ENCODE results near the gene LIMS2.

Gene LIMS2

DNA sequence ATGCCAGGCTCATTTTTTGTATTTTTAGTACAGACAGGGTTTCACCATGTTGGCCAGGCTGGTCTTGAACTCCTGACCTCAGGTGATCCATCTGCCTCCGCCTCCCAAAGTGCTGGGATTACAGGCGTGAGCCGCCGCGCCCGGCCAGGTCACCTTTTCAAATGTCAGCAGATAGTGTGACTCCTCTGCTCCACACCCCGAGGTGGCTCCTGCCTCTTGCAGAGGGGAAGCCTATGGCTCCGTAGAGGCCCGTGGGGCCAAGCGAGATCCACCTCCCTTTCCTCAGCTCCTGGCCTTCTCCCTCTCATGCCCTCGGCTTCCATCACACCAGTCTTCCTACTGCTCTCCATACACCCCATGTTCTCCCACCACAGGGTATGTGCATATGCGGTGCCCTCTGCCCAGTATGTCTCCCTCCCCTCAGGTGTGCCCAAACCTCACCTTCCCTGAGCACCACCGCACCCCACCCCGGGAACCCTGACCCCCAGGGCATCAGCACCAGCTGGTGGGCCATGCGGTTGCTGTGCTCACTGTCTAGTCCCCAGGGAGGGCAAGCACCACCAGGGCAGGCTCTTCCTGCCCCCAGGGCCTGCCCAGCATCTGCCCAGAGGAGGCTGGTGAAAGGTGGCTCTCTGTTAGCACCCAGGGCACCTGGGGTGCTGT, 18.6 kb downstream of the LIMS2 start:
- TF ChIP-seq ZFX (IDR thresholded peaks at IDR 0.05), result no peak
- TF ChIP-seq, protein P1, sequence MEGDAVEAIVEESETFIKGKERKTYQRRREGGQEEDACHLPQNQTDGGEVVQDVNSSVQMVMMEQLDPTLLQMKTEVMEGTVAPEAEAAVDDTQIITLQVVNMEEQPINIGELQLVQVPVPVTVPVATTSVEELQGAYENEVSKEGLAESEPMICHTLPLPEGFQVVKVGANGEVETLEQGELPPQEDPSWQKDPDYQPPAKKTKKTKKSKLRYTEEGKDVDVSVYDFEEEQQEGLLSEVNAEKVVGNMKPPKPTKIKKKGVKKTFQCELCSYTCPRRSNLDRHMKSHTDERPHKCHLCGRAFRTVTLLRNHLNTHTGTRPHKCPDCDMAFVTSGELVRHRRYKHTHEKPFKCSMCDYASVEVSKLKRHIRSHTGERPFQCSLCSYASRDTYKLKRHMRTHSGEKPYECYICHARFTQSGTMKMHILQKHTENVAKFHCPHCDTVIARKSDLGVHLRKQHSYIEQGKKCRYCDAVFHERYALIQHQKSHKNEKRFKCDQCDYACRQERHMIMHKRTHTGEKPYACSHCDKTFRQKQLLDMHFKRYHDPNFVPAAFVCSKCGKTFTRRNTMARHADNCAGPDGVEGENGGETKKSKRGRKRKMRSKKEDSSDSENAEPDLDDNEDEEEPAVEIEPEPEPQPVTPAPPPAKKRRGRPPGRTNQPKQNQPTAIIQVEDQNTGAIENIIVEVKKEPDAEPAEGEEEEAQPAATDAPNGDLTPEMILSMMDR (conservative IDR thresholded peaks at IDR 0.05), result no peak
- H3K27ac ChIP-seq, result no peak overlapping the region

DNA sequence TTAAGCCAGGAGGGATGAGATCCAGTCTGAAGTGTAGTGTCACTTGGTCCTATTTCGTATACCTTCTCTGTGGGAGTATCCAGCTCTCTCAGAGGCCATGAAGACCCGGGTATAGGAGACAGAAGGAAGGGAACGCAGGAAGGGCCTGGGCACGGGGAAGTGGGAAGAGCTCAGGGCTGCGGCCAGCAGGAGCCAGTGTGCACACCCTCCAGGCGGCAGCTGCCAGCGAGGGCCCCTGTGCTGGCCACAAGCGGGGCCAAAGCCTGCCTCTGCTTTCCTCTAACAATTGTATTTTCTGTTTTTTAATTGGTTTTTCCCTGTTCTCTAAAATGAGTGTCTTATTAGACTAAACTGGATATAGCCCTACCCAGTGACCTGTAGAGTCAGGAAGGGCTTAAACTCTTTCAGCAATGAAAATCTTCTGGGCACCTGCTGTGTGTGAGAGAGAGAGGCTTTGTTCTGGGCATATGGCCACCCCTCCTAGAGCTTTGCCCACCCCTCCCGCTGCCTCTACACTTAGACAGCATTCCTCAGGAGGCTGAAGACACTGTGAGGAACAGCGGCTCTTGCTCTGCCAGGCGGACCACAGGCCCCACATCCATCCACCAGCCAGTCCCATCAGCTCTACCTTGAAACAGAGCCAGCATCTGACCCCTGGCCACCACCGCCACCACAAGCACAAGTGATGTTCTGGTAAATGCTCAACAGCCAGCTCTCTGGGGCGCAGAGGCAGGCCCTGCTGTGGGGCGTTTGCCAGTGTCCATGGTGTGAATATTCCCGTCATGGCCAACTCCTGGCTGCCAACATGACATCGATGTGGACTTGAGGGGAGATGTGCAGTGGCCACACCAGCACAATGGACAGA, 19.9 kb downstream of the LIMS2 start:
- no peak overlapping the region for H3K27ac ChIP-seq
- TF ChIP-seq, protein P1 (conservative IDR thresholded peaks at IDR 0.05), result no peak
- no peak for TF ChIP-seq ZFX (IDR thresholded peaks at IDR 0.05)

DNA sequence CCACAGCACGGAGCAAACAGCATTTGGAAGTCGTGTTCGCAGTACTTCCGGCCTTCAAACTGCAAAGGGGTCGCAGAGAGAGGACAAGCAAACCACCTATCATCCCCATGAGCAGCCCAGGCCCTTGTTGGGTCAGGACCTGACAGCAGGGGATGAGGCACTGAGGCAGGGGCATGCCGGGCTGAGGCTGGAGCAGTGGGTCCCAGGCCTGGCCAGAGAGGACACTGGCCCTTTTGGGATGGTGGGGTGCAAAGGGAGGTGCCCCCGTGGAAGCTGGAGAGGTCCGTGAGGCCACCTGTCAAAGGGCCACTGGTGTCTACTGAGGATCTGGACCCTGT, 20.5 kb downstream of the LIMS2 start:
- no peak overlapping the region for H3K27ac ChIP-seq
- TF ChIP-seq, protein P1 (conservative IDR thresholded peaks at IDR 0.05), result no peak
- TF ChIP-seq ZFX (IDR thresholded peaks at IDR 0.05), result no peak

DNA sequence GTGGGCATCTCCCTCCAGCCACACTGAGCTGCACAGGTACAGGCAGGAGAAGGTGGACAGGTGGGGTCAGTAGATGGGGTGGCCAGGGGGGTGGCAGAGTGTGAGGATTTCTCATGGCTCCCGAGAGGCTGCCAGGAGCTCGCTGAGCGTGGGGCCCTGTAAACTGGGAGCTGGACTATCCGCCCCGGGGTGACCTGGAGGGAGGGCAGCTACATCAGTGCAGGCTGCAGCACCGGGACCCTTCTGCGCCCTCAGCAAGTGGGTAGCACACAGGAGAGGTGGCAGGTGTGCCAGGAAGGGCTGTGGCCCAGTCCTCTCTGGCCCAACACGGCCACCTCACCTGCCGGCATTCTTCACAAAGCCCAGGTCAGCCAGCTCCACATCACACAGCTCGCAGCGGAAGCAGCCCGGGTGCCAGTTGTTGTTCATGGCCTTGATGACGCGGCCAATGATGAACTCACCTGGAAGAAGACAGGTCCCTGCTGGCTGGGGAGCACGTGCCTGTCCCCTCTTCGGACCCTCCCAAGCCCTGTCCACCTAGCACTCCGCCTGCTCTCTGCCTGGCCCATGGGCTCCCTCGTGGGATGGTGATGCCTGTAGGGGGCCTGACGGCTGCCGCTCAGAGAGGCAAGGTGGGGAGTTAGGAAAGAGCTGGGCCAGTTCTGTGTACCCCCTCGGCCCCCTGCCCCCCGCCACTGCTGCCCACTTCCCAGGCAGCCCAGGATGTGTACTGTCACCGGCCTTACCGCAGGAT, 21.1 kb downstream of the LIMS2 start:
- TF ChIP-seq, protein P1 (conservative IDR thresholded peaks at IDR 0.05), result no peak
- no peak for TF ChIP-seq ZFX (IDR thresholded peaks at IDR 0.05)
- H3K27ac ChIP-seq, result no peak overlapping the region

DNA sequence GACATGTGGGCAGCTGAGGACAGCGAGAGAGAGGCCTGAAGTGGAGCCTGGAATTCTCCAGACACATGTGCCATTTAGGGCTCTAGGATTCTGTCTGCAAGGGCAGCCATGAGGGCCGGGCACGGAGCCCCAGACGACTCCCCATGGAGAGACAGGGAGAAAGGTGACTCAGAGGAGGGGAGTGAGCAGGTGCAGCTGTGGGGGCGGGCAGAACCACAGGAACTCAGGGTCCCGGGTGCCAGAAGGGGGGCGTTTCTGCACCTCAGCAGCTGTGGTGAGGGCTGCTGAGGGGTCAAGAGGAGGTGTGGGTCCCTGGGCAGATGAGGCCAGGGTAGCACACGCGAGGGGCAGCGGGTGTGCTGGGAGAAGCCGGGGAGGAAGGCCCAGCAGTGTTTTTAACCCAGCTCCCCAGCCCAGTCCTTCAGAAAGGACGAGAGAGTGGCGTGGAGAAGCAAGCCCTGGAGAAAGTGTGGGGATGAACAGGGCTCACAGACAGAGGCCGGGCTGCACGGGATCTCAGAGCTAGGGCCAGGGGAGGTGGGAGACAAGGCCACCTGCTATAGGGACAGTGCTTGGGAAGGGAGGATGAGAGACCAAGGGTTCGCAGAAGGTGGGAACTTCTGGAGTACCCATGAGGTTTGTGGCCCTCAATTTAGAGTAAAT, 21.8 kb downstream of the LIMS2 start:
- no peak for TF ChIP-seq ZFX (IDR thresholded peaks at IDR 0.05)
- TF ChIP-seq, protein P1 (conservative IDR thresholded peaks at IDR 0.05), result no peak
- H3K27ac ChIP-seq, result no peak overlapping the region

DNA sequence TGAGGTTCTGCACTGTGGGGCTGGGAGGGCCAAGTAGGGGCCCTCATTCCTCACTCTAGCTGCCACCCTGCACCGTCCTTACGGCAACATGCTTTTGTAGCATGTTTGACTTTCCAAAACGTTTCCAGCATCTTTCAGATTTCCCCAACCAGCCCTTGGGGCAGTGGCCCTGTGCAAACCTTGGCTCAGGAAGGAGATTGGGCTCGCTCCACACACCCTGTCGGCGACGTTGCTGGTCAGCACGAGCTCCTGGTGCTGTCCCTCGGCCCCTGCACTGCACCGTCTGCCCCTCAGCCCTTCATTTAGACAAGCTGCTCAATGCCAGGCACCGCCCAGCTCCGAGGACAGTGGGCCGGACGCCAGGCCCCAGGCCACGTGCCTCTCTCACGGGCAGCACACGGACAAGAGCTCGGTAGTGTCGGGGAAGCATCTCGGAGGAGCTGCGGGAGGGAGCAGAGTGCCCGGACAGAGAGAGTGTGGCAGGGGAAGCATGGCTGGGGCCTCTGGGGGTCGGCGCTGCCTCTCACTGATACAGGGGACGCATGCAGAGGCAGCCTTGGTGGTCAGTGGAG, 22.5 kb downstream of the LIMS2 start:
- H3K27ac ChIP-seq, result no peak overlapping the region
- TF ChIP-seq, protein P1 (conservative IDR thresholded peaks at IDR 0.05), result no peak
- no peak for TF ChIP-seq ZFX (IDR thresholded peaks at IDR 0.05)
